ENCODE data around the gene LOXL3.
A peak's percentile ranks its signal among the peaks of the same experiment; 100 is the strongest.

LOXL3 gene

GRCh38 chr2:74507145-74507925 lies 46.4 kb downstream of the LOXL3 start, which contains the start of gene PCGF1:
Gene PCGF1 (minus strand): TSS chr2:74507695. CDS start chr2:74507668, 27 bp downstream.
- peak; percentile 98 for DNase-seq

GRCh38 chr2:74505448-74506246 lies 48.1 kb downstream of the LOXL3 start:
- DNase-seq = no peak

DNA sequence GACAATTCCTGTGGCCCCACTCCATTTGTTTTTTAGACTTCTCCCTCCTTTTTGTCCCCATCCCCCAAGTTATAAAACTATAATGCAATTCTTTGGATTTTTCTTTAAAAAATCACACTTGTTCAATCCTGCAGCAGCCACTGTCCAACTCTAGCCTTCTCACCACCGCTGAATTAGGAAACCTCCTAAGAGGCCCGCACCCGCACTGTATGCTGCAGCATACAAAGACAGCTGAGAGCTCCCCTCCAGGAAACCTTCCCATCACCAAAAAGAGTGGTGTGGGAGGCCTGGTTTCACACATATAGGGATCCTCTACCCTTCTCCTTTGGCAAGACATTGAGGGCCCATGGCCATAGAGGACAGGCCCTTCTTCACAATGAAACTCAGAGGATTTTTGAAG lies 49.2 kb downstream of the LOXL3 start:
- no peak for DNase-seq

DNA sequence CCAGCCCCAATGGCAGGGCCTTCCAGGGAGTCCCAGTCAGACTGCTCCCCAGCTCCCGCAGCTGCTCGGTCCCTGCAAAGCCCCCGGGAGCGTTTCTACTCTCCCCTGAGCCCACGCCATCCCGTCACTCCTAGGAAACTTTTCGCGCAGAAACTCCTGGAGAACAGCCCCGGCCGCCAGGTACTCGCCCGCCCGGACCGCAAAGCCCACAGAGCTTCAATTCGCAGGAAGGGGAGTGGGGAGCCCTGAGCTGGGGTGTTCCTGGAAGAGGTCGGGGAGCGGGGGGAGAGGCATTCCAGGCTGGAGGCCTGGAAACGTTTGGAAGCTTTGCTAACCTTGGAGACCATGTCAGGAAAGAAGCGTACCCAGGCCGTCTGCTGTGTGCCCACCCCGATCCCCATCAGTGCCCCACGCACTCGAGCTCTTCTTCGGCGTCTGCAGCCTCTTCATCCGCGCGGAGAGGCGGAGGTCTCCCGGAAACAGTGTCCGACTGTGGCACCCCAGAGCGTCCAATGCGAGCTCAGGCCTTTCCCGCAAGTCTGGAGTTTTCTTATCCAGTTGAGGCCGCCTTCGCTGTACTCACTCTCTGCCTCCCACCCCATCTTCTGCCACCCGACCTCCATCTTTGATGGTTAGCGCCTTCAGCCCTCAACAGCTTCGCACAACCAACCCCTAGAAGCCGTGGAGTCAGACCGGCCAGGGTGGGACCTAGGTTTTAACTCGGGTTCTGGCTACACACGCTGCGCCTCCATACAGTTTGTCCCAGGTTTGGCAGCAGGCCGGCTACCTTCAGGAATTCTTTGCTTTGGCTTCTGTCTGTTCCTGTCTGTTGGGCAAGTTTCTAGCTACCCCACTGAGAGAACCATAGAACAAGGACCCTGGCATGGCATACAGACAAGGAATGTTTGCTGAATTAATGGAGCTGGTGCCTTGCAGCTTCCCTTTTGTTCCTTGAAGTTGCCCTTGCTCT lies 50.0 kb downstream of the LOXL3 start:
- DNase-seq = no peak

- DNase-seq = peak in 1 of 2 donors; percentile 76
These were observed 50.8 kb downstream of the LOXL3 start for GRCh38 chr2:74502720-74503505.

DNA sequence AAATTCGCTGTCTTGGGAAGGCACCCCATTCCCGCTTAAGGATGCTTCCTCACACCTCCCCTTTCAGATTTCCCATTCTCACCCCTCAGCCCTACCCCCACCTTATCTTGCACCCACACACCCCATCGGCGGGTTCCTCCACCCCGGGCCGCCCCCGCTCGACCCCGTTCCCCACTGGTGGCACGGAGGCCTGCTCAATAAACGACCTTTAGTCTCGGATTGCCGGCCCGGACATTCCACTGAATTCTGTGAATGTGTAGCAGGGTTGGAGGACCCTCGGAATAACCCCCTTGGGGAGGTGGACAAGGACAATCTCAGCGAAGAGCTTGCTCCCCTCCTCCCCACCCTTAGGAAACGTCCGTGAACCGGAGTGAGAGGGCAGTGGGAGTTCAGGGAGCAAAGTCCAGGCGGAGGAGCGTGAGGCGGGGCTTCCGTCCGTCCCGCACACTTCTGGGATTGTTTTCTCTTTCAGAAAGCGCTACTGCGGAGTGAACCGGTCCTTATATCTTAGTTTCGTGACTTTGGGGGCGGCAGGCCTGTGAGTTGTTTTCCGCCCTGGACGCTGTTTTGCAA lies 51.5 kb downstream of the LOXL3 start:
- no peak for DNase-seq

DNA sequence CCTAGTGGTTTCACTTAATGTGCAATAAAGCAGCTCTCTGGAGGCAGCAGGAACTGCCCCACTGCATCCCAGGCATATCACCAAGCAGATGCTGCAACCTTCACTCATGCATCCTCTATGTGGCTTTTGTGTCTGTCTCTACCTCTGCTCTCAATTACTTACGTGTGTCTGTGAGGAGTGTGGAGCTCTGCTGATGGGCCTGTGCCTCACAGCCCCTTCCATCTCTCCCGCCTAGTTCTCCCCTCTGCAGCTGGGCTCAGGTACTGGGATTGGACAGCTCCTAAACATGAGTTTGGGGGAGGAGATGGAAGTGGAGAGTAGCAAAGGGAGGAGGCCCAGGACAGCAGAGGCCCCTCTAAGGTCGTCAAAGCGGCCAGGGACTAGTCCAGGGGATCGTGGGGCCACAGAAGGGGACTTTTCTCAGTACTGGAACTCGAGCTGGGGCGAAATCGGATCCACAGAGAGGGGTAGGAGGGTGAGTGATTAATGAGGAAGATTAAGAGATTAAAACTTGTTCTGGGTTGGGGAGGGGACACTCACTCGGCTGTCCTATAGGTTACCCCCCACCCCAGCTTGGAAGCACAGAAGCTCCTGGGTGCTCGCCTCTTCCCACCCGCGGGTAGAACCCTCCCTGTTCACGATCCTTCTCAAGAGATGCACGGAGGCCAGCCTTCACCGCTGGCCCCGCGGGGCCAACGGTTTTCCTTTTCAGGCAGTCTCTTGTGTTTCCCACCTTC lies 52.2 kb downstream of the LOXL3 start:
- DNase-seq = no peak

DNA sequence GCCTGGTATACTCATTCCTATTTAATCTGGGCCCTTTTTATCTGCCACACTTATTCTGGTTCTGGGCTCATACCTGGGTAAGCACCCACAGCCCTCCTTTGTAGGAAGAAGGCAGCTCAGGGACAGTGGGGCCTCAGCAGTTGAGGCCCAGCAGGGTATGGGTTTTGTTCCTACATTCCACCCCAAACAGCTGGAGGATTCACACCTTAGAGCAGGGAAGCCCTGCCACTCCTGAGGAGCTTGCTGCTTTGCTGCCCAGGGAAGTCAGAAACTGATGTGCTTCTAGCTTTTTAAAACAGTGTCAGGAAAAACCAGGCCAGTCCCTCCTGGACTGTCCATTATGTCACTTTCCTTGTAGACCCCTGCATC lies 53.2 kb downstream of the LOXL3 start:
- no peak for DNase-seq

DNA sequence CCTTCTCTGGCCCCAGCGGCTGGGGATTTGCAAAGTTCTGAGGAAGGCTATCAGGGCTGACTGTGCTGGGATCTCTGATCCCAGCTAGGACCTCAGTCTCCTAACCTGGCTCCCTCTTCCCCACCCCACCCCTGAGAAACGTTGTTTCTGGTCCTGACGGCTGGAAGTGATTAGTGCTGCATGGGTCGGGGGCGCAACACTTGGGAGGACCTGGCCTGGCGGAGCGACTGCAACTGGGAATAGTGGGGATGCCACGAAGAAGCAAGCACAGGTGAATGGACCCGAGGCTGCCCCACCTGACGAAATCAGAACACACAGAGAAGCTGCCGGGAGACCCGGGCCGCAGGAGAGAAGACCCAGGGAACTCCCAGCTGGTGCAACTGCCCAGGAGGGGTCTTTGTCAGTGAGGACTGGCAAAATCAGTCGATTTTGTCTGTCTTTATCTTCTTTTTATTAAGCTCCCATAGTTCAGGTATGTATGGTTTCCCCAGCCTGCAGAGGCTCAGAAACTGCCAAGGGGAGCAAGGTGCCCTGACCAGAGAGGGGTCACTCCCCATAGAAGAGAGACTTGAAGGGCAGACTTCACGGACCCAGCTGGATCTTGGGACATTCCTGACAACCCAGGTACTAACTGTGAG lies 53.7 kb downstream of the LOXL3 start:
- DNase-seq = no peak

DNA sequence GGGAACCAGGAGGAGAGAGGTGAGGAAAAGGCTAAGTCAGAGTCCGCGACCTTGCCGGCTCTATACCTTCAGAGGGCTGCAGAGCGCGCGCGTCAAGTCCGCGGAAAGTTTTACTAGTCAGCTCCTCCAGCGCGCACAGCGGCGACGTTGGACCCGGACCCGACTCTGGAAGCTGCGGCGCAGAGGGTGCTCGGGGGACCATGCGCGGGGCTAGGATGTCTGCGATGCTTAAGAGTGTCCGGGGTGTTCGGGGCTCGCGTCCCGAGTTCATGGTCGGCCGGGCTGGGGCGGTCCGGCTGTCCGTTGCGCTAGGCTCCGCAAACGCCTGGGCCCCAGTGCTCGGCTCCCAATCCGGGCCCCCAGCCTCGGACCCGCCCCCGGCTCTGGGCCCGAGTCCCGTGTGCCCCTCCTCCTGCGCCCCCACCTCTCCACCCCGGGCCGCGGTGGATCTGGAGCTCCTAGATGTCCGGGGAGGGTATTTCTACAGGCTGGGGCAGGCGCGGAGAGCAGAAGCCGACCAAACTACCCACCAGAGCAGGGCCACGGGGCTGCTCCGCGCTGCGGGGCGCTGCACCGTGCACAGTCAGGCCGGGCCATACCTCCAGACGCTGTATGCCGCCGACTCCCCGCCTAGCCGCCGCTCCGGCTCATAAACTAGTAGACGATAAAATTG lies 54.3 kb downstream of the LOXL3 start, which contains the start of gene LBX2:
TSS of gene LBX2 (minus strand) at position 337 of the 673 bp plus-strand sequence. CDS start at position 271, 66 bp downstream.
- DNase-seq = no peak

- no peak for DNase-seq
These were observed 55.1 kb downstream of the LOXL3 start for GRCh38 chr2:74498500-74499266.

DNA sequence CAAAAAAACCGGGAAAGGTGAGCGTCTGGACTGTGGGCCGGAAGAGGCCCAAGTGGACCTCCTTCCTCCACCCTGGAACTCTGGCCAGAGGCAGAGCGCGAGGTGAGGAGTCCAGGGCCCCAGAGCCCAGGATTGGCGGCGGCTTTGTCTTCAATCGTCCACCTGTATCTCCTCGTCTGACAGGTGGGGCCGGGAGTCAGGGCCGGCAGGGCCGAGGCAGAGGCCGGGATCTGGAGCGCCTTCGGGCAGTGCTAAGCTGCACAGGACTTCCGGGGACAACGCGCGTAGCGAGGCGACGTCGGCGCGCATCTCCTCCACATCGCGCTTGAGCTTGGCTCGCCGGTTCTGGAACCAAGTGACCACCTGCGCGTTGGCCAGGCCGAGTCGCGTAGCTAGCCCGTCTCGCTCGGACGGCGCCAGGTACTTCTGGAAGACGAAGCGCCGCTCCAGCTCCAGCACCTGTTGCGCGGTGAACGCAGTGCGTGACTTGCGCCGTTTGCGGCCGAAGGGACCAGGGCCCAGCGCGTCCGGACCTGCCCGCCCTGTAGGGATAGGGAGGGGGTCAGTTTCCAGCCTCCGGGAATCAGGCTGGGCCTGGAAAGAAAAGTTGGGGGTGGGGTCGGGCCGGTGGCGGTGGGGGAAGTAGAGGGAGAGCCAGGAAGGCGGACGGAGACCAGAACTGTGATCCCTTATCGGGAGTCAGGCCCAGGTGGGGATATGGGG lies 55.8 kb downstream of the LOXL3 start:
- DNase-seq = no peak

- DNase-seq = no peak
These were observed 56.6 kb downstream of the LOXL3 start for GRCh38 chr2:74496997-74497776.

- no peak for DNase-seq
These were observed 58.3 kb downstream of the LOXL3 start for GRCh38 chr2:74495440-74495839.

GRCh38 chr2:74493546-74493945 lies 60.2 kb downstream of the LOXL3 start:
- no peak for DNase-seq

GRCh38 chr2:74491648-74492544 lies 61.8 kb downstream of the LOXL3 start:
- DNase-seq = no peak

Measured in CD4-positive, alpha-beta T cell treated with Interleukin-1 beta for 1 hour (primary cell).